K562 (cell line): ENCODE results near the gene SHB. TPM values are rescaled to one million over a fixed set of nuclear protein-coding genes. Genes with fewer than 3 reads are reported as not detected.

ENCODE experiments used
- ARHGAP35 ChIP-seq: fragments of 450-650 bp; IDR thresholded peaks from 2 replicates; pipeline ENCODE4 v1.6.1; 2018; ENCODE audit not compliant: partially characterized antibody
- ATF2 ChIP-seq: sonication (generic); formaldehyde crosslinking; IDR thresholded peaks from 2 replicates; pipeline ENCODE4 v1.8.1; 2022; ENCODE audit warnings: missing genetic modification reagents
- CCNT2 ChIP-seq: IDR thresholded peaks from 2 replicates; pipeline ENCODE4 v1.6.1; 2011; ENCODE audit warnings: borderline replicate concordance, low read depth, mild to moderate bottlenecking, moderate library complexity, mixed read lengths, low read length; ENCODE audit not compliant: insufficient read length; ENCODE audit errors: extremely low read depth
- ELF4 ChIP-seq: fragments of 450-650 bp; formaldehyde crosslinking; IDR thresholded peaks from 2 replicates; pipeline ENCODE4 v1.4.0; 2022; ENCODE audit warnings: missing genetic modification characterization
- FOXP1 ChIP-seq: sonication (generic); formaldehyde crosslinking; IDR thresholded peaks from 2 replicates; pipeline ENCODE4 v1.8.0; 2022; ENCODE audit warnings: mild to moderate bottlenecking, missing genetic modification reagents
- HMG20B ChIP-seq: fragments of 250-450 bp; sonication (Bioruptor Pico); IDR thresholded peaks from 2 replicates; pipeline ENCODE4 v1.5.0; 2021; ENCODE audit warnings: mild to moderate bottlenecking
- KAT7 ChIP-seq: sonication (generic); formaldehyde crosslinking; IDR thresholded peaks from 2 replicates; pipeline ENCODE4 v1.8.0; 2022; ENCODE audit warnings: missing genetic modification reagents, mild to moderate bottlenecking, borderline replicate concordance
- MYC ChIP-seq, 2 experiments: fragments of 250-450 bp in 1 of 2; sonication (Bioruptor Pico) in 1 of 2; IDR thresholded peaks; 2 replicates each; pipeline versions ENCODE4 v1.5.1 to v1.6.1; 2012 to 2021; ENCODE audit warnings: low read depth in 2 of 2, borderline replicate concordance in 1 of 2, improper control_type of control experiment in 1 of 2, low read length in 1 of 2, mild to moderate bottlenecking in 1 of 2, moderate library complexity in 1 of 2
- RBM22 ChIP-seq: fragments of 200-400 bp; formaldehyde crosslinking; IDR thresholded peaks from 2 replicates; pipeline ENCODE4 v1.6.1; 2018; ENCODE audit warnings: low read length, low read depth; ENCODE audit not compliant: poor library complexity, severe bottlenecking
- RFX1 ChIP-seq: fragments of 450-650 bp; IDR thresholded peaks from 2 replicates; pipeline ENCODE4 v1.6.1; 2016; ENCODE audit warnings: mild to moderate bottlenecking, moderate library complexity
- TAF7 ChIP-seq: fragments of 450-650 bp; IDR thresholded peaks from 2 replicates; pipeline ENCODE4 v1.6.1; 2016; ENCODE audit warnings: missing genetic modification characterization, missing compliant biosample characterization
- TCF7L2 ChIP-seq: fragments of 150-350 bp; IDR thresholded peaks from 2 replicates; pipeline ENCODE4 v1.6.1; 2016; ENCODE audit warnings: low read depth, mild to moderate bottlenecking, low read length, moderate library complexity
- USF2 ChIP-seq: sonication (generic); formaldehyde crosslinking; IDR thresholded peaks from 2 replicates; pipeline ENCODE4 v1.5.0; 2020; ENCODE audit warnings: missing genetic modification reagents
- ZBTB2 ChIP-seq: fragments of 450-650 bp; IDR thresholded peaks from 2 replicates; pipeline ENCODE4 v1.6.1; 2016; ENCODE audit warnings: antibody characterized with exemption
- ZBTB7A ChIP-seq: IDR thresholded peaks from 2 replicates; pipeline ENCODE4 v1.6.1; 2011; ENCODE audit warnings: low read depth, mild to moderate bottlenecking, low read length, moderate library complexity, borderline replicate concordance; ENCODE audit not compliant: control insufficient read depth
- ZNF140 ChIP-seq: fragments of 250-450 bp; sonication (Bioruptor Pico); IDR thresholded peaks from 2 replicates; pipeline ENCODE4 v1.8.0; 2021; ENCODE audit warnings: moderate library complexity, mild to moderate bottlenecking, inconsistent platforms
- ZNF24 ChIP-seq: fragments of 450-650 bp; IDR thresholded peaks from 2 replicates; pipeline ENCODE4 v1.6.1; 2016
- ZNF347 ChIP-seq: fragments of 450-650 bp; formaldehyde crosslinking; IDR thresholded peaks from 2 replicates; pipeline ENCODE4 v1.4.0; 2020; ENCODE audit warnings: low read depth, mild to moderate bottlenecking, moderate library complexity
- ZNF511 ChIP-seq: sonication (generic); formaldehyde crosslinking; IDR thresholded peaks from 2 replicates; pipeline ENCODE4 v1.8.0; 2022; ENCODE audit warnings: mild to moderate bottlenecking, missing genetic modification reagents
- polyA plus RNA-seq, 8 experiments: library from polyadenylated mRNA; depleted of rRNA in 4 of 8; stranded (reverse) in 5 of 8; unstranded in 3 of 8; fragments of >200 nt; fragmentation: Nextera tagmentation in 2 of 8; fragmentation: Illumina TruSeq in 1 of 8; extraction: Ambion mirVana in 2 of 8; extraction: Trizol in 1 of 8; gene quantifications; 2 replicates each; pipeline versions ENCODE4 v1.2.1 to v1.2.3, GENCODE V29; 2011 to 2014; ENCODE audit warnings: inconsistent platforms in 1 of 8, missing spikeins in 1 of 8
- total RNA-seq, 7 experiments: library from RNA; depleted of rRNA in 6 of 7; stranded (reverse); fragments of >200 nt in 6 of 7; fragmentation: Illumina TruSeq in 2 of 7; extraction: Trizol in 2 of 7; gene quantifications; 2 replicates each; pipeline versions ENCODE4 v1.2.1 to v1.2.3, GENCODE V29; 2011 to 2021; ENCODE audit warnings: low replicate concordance in 1 of 7
- TF ChIP-seq, protein P1 (sequence below): fragments of 250-450 bp; sonication (Bioruptor Pico); IDR thresholded peaks from 2 replicates; pipeline ENCODE4 v1.5.0; 2020; ENCODE audit warnings: mild to moderate bottlenecking

SHB gene
- total and polyA plus RNA-seq, 9 of the 15 experiments (the other 6 are each of a cell fraction or from before 2014, with no cell fraction given), result 0.78 to 16.0 (median 5.3) TPM

GRCh38 chr9:37903647-37904444, 165.2 kb downstream of the SHB start, which contains the start of gene SLC25A51 (continued):
- TF ChIP-seq USF2 (CRISPR knock-in tag) (peak; percentile 98), ZNF347 (CRISPR knock-in tag) (0 out of 2 replicates have a peak, but pooled peaks have one; percentile 32), ZNF511 (CRISPR knock-in tag) (peak; percentile 88), ATF2 (CRISPR knock-in tag) (no peak), ZNF140 (CRISPR knock-in tag) (no peak), ZBTB7A (peak; percentile 97), RFX1 (no peak), TCF7L2 (no peak), RBM22 (no peak), MYC (IDR thresholded peaks at IDR 0.05; ENCODE audit: low read depth, low read length) (peak; percentile 98), MYC (CRISPR knock-in tag; IDR thresholded peaks at IDR 0.05; ENCODE audit: borderline replicate concordance, low read depth) (0 out of 2 replicates have a peak, but pooled peaks have one; percentile 71), HMG20B (CRISPR knock-in tag) (no peak), ARHGAP35 (no peak), ZNF24 (peak; percentile 76), FOXP1 (CRISPR knock-in tag) (peak; percentile 15), KAT7 (CRISPR knock-in tag) (peak; percentile 95; the same call in 1 of the 2 replicates), TAF7 (peak; percentile 43; the same call in 1 of the 2 replicates), ZBTB2 (peak; percentile 69; the same call in 1 of the 2 replicates), CCNT2 (peak; percentile 85), ELF4 (peak; percentile 36; the same call in 1 of the 2 replicates)
- TF ChIP-seq, protein P1, sequence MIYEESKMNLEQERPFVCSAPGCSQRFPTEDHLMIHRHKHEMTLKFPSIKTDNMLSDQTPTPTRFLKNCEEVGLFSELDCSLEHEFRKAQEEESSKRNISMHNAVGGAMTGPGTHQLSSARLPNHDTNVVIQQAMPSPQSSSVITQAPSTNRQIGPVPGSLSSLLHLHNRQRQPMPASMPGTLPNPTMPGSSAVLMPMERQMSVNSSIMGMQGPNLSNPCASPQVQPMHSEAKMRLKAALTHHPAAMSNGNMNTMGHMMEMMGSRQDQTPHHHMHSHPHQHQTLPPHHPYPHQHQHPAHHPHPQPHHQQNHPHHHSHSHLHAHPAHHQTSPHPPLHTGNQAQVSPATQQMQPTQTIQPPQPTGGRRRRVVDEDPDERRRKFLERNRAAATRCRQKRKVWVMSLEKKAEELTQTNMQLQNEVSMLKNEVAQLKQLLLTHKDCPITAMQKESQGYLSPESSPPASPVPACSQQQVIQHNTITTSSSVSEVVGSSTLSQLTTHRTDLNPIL (CRISPR knock-in tag), result no peak
